ENCODE measurements around the gene RAB14. TPM values are rescaled to one million over a fixed set of nuclear protein-coding genes. Genes with fewer than 3 reads are reported as not detected.

The RAB14 gene
- polyA plus RNA-seq, 12 donors = 51.5 to 77.2 (median 62.0) TPM; not detected in 1

DNA sequence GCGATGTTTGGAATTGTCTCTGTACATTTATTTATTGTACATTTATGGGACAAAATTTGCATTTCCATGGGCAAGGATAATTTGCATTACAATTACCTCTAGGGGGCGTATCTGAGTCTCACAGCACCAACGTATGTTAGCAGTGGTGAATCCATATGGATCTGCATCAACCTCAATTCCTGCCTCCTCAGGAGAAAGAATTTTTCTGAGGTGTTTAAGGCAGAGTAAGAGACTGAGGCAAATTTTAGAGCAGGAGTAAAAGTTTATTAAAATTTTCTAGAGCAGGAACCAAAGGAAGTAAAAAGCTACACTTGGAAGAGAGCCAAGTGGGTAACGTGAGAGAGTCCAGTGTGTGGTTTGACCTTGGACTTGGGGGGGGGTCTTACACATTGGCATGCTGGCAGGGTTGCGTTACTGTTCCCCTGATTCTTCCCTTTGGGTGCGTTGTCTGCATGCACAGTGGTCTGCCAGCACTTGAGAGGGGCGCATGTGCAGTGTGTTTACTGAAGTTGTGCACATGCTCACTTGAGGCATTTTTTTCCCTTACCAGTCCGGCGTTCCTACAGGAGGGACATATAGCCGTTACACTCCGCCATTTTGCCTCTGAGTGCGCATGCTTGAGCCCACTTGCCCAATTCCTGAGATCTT lies 21.0 kb upstream of the RAB14 start:
- no peak for DNase-seq

DNA sequence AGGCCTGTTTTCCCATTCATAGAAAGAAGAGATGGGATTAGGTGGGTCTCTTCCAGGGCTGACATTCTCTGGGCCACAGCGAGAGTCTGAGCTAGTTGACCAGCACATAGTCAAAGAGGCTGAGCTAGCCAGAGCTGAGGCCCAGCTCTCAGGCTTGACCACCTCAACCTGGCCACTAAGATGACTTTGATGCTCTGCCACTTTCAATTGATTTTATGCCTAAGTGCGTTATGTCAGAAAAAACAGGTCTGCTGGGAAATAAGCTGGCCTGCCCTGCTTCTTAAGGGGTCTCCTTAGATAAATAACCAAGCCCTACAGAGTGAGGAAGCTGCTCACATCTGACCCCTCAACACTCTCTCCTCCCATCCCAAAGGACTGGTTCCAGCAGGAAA lies 20.0 kb upstream of the RAB14 start:
- DNase-seq = no peak

DNA sequence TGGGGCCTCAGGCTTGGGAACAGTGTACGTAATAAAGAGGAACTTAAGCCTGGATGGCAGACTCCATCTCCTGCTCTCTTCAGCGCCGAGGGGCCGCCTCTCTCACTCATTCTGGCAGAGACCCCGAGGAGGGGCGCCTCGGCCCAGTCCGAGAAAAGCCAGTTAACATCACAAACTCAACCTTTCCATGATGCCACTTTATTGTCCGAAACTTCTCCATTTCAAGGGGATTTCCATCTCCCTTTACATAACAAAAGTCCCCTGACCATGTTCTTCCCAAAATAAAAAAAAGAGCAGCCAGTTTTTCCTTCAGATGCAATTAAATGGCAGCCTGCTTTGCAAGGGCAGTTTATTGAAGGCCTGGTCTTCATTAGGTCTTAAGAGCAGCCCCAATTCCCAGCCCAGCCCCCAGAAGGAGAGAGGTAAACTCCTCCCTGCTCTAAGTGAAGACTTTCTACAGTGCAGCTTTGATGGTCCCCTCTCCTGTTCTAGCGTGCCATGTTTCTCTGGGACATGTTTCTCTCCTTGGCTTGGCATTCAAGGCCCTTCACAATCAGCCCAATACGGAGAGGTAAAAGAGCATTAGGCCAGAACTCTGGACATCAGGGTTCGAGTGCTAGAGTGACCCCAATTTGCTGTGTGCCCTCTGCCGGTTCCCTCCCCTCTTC lies 19.5 kb upstream of the RAB14 start:
- DNase-seq = peak; percentile 19

DNA sequence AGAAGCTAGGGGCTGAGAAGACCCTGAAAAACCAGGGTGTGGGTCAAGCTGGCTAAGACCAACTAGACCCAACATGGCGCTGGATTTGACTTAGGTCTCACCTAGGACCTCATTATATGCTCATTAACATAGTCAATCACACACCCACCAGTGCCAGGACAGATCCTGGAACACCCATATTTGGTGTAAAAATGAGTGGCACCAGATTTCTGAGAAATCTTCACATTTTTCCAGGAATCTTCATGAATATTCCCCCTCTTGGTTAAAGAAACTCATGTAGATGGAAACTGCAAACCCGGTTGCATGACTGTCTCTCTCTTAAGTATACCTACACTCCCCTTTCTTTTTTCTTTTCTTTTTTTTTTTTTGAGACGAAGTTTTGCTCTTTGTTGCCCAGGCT lies 17.9 kb upstream of the RAB14 start:
- no peak for DNase-seq

DNA sequence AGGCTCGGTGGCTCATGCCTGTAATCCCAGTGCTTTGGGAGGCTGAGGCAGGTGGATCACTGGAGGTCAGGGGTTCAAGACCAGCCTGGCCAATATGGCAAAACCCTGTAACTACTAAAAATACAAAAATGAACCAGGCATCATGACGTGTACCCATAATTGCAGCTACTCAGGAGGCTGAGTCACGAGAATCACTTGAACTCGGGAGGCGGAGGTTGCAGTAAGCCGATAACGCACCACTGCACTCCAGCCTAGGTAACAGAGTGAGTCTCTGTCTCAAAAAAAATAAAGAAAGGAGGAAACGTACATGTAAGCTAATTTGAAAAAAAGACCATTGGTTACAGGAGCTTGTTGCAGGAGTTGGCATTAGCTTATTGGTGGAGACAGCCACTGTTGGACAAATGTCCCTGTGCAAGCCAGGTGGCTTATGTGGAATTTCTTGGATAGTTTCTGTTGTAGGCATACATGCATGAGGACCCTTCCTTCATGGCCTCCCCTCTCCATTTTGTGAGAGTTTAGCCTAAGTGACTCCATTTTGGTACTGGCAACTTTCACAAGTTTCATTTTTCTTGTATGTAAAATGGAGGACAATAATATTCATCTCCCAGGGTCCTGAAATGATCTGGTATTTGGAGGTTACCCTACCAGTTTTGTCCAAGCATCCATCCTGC lies 16.8 kb upstream of the RAB14 start:
- no peak for DNase-seq

DNA sequence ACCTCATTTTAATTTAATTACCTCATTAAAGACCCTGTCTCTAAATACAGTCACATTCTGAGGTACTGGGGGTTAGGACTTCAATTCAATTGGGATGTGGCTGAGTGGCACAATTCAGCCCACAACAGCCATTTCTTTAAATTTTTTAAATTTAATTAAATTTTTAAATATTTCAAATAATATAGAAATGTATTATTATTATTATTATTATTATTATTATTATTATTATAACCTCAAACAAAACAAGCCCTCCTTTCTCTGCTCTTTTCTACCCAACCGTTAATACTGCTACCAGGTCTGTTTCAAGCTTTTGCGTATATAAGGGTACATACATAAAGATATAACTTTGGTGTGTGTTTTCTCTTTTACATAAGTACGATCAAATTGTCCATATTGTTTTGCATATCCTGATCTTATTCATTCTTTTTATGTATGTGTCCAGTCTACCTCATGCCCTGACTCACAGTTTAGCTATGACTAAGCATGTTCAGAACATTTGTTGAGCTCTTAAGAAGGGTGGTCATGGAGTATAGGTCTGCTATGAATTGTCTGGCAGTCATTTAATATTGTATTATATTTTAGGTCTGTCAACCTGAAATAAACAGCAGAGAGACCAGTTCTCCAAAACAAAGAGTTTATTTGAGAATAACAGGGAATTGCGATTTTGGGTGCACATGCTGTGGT lies 16.1 kb upstream of the RAB14 start:
- no peak for DNase-seq

DNA sequence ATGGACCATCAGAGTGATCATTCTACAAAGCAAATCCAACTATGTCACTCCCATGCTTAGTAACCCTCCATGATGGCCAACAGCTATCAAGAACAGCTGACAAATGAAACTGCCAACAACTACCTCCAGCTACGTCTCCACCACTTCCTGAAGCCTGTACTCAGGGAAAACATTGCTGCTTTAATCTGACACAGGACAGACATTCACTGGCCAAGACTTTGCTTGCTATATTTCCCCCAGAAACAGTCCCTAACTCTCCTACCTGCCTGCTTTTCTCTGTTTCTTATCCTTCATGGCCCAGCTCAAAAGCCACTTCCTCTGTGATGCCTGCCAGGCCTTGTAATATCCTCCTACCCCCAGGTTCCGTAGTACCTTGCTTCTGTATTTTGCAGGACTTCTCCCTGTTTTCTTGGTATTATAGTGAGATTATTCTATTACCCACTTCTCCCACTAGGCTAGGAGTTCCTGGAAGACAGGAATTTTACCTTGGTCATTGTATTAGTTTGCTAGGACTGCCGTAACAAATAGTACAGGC lies 14.7 kb upstream of the RAB14 start:
- DNase-seq = no peak

DNA sequence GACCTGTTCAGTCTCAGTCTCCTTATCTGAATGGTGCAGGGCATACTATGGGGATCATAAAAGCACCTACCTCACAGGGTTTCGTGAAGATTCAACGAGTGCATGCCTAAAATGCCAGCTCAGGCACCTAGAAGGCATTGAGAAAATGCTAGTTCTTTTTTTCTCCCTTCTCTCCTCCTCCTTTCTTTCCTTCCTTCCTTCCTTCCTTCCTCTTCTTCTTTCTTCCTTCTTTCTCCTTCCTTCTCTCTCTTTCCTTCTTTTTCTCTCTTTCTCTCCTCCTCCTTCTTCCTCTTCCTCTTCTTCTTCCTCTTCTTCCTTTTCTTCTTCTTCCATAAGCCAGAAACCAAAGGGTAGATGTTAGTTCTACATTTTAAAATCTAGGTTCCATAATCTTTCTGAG lies 12.3 kb upstream of the RAB14 start:
- no peak for DNase-seq

DNA sequence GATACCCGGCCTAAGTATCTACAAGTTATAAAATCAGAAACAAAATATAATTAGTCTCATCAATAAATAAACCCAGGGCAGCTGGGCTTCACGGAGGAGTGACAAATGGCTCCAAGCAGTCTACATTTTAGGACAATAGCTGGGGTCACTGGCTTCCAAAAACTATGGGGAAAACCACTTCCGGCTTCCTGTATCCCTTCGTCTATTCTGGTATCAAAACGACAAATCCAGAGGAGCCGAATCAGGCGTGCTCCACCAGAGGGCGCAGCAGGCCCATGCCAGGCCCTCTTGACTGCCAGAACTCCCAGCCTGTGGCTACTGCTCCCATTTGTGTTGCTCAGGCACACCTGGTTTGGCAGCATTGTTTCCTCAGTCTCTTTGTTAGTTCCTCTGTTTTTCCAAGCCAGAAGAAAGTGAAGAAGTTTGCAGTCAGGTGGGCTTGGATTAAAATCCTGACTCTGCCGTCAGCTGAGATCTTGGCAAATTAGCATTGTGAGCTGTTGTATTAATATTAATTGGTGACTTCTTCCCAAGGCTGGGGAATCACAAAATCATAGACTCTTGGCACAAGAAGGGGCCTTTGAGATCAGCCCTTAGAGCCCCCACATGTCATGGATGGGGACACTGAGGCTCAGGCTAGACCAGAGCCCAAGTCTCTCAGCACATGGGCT lies 11.6 kb upstream of the RAB14 start:
- DNase-seq = peak; percentile 91

DNA sequence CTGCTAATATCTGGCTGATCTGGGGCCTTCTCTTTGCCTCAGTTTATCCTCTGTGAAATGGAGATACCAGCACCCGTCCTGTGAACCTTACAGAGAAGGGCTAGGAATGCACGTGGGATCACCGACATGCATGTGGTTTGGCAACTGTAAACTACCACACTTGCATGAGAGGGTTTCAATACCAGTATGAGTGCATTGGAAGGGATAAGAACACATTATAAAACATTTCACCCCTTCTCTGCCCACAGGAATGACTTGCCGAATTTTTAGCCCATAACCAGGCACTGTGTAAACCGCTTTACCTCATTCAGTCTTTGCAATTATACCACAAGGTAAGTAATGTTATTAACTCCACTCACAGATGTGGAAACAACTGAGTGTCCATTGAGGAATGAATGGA lies 8.9 kb upstream of the RAB14 start:
- DNase-seq = no peak

DNA sequence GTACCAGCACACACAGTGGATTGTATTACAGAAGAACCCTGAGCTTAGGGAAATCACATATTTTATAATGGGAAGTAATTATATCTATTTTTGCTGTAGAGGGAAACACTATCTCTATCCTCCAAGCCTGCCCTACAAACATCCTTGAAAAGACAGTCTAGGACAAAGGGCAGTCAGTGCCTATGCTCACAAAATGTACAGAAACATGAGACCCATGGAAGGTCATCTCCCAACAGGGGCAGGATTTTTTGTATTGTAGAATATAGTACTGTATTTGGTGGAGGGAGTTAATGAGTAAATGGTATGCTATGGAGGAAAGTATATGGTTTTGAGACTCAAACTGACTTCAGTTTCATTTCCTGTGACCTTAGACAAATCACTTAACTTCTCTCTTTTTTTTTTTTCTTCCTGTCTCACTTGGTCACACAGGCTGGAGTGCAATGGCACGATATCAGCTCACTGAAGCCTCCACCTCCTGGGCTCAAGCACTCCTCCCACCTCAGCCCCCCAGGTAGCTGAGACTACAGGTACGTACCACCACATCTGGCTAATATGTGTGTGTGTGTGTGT lies 5.8 kb upstream of the RAB14 start:
- DNase-seq = no peak

DNA sequence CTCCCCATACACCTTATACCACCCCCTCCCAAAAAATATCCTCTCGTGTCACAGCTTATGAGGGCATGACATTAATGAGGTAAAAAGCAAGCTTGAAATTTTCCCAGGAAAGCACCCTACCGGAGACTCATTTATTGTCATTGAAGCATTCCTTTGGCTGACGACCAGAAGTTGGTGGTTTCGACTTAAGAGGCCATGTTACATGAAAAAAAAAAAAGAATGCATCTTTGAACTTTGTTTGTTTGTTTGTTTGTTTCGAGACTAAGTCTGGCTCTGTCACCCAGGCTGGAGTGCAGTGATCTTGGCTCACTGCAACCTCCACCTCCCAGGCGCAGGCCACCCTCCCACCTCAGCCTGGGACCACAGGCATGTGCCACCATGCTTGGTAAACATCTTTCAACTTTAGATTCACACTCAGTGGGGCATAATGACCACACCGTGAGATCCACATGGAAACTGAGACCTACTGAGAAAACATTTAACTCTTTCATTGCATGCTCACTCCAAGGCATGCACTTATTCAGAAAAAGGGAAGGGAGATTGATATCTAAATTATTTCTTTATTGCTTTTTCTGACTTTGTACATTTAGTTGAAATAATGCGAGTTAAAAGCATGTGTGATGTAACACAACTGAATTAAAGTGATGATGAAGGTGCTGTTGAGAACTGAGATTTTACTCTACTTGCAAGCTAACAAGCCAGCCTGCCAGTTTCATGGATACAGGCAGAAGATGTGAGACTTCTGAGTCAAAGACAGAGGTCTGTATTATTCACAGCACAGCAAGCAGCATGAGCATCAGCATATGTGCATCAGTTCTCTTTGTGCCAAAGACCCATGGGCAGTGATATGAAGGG lies 5.1 kb upstream of the RAB14 start:
- DNase-seq = no peak

DNA sequence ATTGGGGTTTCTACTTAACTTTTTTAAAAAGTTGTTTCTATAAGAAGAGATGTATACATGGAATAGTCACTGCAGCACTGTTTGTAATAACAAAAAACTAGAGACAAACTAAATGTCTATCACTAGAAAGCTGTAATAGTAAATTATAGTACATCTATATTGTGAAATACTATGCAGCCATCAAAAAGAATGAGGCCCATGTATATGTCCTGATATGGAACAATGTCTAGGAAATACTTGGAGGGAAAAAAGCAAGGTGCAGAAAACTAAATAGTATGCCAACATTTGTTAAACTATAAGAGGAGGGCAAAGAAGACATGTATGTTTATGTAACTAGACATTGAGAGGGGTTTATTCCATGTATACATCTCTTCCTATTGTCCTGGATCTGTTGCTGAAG lies 2.9 kb upstream of the RAB14 start:
- DNase-seq = no peak

DNA sequence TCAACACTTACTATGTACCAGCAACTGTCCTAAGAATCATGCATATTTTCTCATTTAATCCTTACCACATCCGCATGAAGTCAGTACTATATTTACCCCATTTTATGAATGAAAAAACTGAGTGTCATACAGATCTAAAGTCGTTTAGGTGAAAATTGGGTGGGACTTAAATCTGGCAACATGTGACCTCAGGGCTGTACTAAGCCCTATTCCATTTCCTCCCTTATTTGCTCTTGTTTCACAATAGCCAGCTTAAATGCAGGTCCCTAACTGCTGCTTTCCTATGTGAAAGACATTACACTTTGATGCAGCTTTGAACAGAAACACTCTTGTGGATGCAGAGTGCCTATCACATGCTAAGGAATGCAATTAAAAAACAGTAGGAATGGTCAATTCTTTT lies 2.5 kb upstream of the RAB14 start:
- DNase-seq = no peak

DNA sequence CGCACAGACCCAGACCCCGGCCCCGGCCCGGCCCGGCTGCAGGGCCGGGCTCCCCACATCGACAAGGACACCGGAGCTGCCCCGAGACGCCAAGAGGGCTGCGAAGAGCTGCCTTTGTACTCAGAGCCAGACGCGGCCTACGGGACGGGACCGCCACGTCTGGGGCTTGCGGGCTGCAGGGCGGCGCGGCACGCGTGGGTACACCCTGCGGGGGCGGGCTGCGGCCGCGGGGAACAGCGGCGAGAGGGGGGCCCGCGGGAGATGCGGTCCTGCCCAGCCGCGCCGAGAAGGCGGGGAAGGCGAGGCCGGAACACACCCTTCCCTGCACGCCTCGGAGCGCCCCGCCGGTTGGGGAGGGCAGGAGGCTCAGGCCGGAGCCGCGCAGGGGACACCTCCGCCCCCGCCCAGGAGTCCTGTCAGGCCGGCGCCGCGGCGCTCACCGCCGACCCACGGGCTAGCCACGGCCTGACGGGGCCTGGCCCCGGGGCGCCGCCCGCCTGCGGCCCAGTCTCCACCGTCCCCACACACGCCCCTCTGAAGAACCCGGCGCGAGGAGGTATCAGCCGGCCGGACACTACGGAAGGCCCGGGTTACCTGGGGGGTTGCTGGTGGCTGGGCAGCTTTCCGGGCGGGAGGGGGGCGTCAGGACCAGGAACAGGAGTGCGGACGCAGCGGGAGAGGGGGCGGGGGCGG lies 478 bp downstream of the RAB14 start:
- DNase-seq = no peak

DNA sequence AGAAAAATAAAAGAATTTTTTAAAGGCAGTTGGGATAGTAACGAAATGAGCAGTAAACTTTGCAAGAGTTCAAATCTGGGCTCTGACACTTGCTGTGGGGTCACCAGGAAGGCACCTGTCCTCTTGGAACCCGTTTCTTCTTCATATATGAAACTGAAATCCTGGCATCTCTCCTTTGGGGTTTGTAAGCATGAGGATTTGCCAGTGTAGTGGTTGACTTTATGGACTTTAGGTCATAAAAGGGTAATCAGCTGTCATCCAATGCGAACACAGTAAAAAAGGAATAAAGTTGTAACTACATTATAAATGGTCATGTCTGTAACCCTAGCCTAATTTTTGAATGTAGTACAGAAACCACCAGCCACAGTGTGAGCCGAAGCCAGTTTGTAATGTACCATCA lies 1.3 kb downstream of the RAB14 start:
- no peak for DNase-seq

DNA sequence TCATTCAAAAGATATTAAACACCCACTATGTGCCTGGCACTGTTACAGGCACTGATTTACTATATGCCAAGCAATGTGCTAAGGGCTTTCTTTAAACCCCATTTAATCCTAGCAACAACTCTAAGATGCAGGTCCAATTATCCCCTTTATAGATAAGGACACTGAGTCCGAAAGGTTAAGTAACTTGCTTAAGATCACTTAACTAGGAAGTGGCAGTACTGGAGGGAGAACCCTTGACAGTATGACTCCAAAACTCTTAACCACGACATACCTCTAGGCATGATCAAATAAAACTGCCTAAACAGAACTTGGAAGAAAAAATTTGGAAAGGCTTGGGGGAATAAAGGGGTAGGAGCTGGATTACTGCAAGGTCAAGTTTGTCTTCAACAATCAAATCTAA lies 1.7 kb downstream of the RAB14 start:
- DNase-seq = no peak

DNA sequence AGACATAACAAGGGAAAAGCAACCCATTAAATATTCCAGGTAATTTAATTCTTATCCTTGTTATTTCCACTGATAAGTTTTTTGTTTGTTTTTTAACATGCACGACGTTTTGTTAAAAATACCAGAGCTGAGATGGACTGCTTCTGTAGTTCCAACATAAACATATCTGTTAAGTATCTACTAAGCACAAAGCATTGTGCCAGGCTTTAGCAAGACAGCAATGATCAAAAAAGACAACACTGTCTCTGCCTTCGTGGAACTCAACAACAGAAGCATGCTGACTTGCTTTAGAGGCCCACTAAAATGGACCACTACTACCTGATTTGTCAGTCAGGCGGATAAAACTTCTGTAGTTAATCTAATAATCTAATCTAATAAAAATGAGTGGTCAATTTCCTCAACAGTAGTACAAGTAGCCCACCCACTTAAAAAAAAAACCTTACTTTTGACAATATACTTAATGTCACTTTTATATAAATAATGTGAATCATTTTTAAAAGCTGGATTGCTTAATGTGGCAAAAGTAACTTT lies 3.1 kb downstream of the RAB14 start:
- no peak for DNase-seq

DNA sequence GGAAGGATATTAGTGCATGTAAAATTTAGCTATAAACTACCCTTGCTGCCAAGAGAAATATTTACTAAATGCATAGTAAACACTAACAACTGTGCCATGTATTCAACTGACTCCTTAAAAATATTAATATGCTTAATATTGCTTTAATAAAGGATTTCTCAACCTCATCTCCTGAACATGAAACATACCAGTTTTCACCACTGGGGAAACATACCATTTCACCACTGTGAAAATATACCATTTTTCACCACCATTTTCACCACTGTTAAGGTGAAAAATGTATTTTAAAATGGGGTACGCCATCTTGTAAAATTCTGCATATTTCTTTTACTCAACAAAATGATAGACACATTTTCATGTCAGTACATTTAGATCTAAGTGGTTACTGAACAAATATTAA lies 4.5 kb downstream of the RAB14 start:
- no peak for DNase-seq

DNA sequence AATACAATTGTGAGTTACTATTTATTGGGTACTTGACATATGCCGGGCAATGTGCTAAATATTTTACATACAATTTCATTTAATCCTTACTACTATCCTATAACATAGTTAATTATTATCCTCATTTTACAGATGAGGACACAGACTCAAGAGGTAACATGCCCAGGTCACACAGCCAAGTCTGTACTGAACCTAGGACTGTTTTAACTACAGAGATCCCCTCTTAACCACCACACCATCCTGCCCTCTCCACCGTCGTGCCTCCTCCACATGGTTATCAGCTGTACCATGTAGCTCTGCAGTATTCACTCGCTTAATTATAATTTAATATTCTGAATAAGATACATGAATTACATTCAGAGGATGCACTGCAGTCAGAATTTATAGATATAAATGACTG lies 5.3 kb downstream of the RAB14 start:
- DNase-seq = no peak
